K562 (cell line): ENCODE measurements around the gene DPM2. TPM values are rescaled to one million over a fixed set of nuclear protein-coding genes. Genes with fewer than 3 reads are reported as not detected.

Experiments
- HMBOX1 ChIP-seq: sonication (generic); IDR thresholded peaks from 2 replicates; pipeline ENCODE4 v1.6.1; 2016
- NFE2L1 ChIP-seq: fragments of 450-650 bp; IDR thresholded peaks from 2 replicates; pipeline ENCODE4 v1.6.1; 2016; ENCODE audit warnings: missing genetic modification characterization, low read depth, mild to moderate bottlenecking, missing compliant biosample characterization, moderate library complexity, borderline replicate concordance
- ZBTB11 ChIP-seq, 3 experiments: fragments of 200-800 bp in 1 of 3; fragments of 250-450 bp in 1 of 3; fragments of 450-650 bp in 1 of 3; sonication (Bioruptor Pico) in 1 of 3; sonication (Bioruptor generic) in 1 of 3; formaldehyde crosslinking in 1 of 3; IDR thresholded peaks; 2 replicates each; pipeline versions ENCODE4 v1.6.1 to v1.8.0; 2016 to 2022; ENCODE audit warnings: mild to moderate bottlenecking in 2 of 3, missing genetic modification characterization in 2 of 3, missing compliant biosample characterization in 1 of 3, moderate library complexity in 1 of 3
- ZBTB40 ChIP-seq, 2 experiments: fragments of 450-650 bp in 1 of 2; sonication (generic) in 1 of 2; formaldehyde crosslinking in 1 of 2; IDR thresholded peaks; 2 replicates each; pipeline versions ENCODE4 v1.7.1 to v1.9.0; 2016 to 2022; ENCODE audit warnings: inconsistent platforms in 1 of 2, mild to moderate bottlenecking in 1 of 2, missing genetic modification reagents in 1 of 2
- ZNF133 ChIP-seq: fragments of 250-450 bp; sonication (Bioruptor Pico); IDR thresholded peaks from 2 replicates; pipeline ENCODE4 v1.4.0; 2020; ENCODE audit warnings: mild to moderate bottlenecking
- ZNF518B ChIP-seq: fragments of 250-450 bp; sonication (Bioruptor Pico); IDR thresholded peaks from 2 replicates; pipeline ENCODE4 v1.5.0; 2021; ENCODE audit warnings: mild to moderate bottlenecking, moderate library complexity
- polyA plus RNA-seq, 8 experiments: library from polyadenylated mRNA; depleted of rRNA in 4 of 8; stranded (reverse) in 5 of 8; unstranded in 3 of 8; fragments of >200 nt; fragmentation: Nextera tagmentation in 2 of 8; fragmentation: Illumina TruSeq in 1 of 8; extraction: Ambion mirVana in 2 of 8; extraction: Trizol in 1 of 8; gene quantifications; 2 replicates each; pipeline versions ENCODE4 v1.2.1 to v1.2.3, GENCODE V29; 2011 to 2014; ENCODE audit warnings: inconsistent platforms in 1 of 8, missing spikeins in 1 of 8
- total RNA-seq, 7 experiments: library from RNA; depleted of rRNA in 6 of 7; stranded (reverse); fragments of >200 nt in 6 of 7; fragmentation: Illumina TruSeq in 2 of 7; extraction: Trizol in 2 of 7; gene quantifications; 2 replicates each; pipeline versions ENCODE4 v1.2.1 to v1.2.3, GENCODE V29; 2011 to 2021; ENCODE audit warnings: low replicate concordance in 1 of 7

DPM2 gene
- total and polyA plus RNA-seq, 9 of the 15 experiments (the other 6 are each of a cell fraction or from before 2014, with no cell fraction given) = 43.5 to 126 (median 71.1) TPM

- TF ChIP-seq ZBTB11 (CRISPR knock-in tag; IDR thresholded peaks at IDR 0.05) (no peak), NFE2L1 (tag) (no peak), ZNF518B (no peak), HMBOX1 (no peak), ZNF133 (CRISPR knock-in tag) (no peak), ZBTB40 (IDR thresholded peaks at IDR 0.05) (no peak), ZBTB40 (CRISPR knock-in tag; IDR thresholded peaks at IDR 0.05) (no peak)
These were observed 30.4 kb upstream of the DPM2 start (continued) for GRCh38 chr9:127968042-127968441.
